Colon (tissue), 2 donors: ENCODE measurements around the gene FAM111B.
"Not testable (repeated sequence)": the region's sequence is repeated elsewhere in the genome, so short reads cannot be mapped to it uniquely, and the experiment has no call there.

ENCODE experiments used
- FAIRE-seq: peaks from 2 replicates; lab custom pipeline; 2012; peaks lifted over from hg19 to GRCh38; lab: Jason Lieb, UNC
- donor health status: control.
- donor health status: control.

Gene FAM111B

GRCh38 chr11:59102259-59102765 is 4.7 kb upstream of the FAM111B start:
- FAIRE-seq, result no peak

GRCh38 chr11:59107721-59108120 is 684 bp downstream of the FAM111B start:
- not testable (repeated sequence) for FAIRE-seq

GRCh38 chr11:59112494-59112893 is 5.5 kb downstream of the FAM111B start:
- no peak for FAIRE-seq

DNA sequence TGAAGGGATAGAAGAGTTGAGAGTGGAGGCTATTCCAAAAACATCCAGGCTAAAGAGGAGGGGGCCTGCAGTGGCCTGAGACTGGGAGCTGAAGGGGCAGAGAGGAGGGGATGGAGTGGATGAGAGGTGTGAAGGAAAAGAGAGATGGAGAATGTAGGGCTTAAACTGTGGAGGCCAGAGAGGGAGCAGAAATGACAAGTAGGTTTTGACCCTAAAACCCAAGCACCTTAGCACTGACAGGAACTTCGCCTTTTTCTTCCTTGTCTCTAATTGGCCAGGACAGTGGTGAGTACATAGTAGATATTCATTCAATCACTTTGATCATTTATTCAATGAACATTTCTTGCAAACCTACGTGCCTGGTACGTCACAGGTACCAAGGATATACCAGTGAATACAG is 7.3 kb downstream of the FAM111B start:
- FAIRE-seq, result no peak

- no peak for FAIRE-seq
These were observed 8.5 kb downstream of the FAM111B start for GRCh38 chr11:59115553-59115952.

- FAIRE-seq, result no peak
These were observed 10.7 kb downstream of the FAM111B start for GRCh38 chr11:59117774-59118173.

- no peak for FAIRE-seq
These were observed 12.8 kb downstream of the FAM111B start for GRCh38 chr11:59119826-59120225.

GRCh38 chr11:59135648-59136461 is 28.8 kb downstream of the FAM111B start:
- no peak for FAIRE-seq

- not testable (repeated sequence) for FAIRE-seq
These were observed 29.5 kb downstream of the FAM111B start for GRCh38 chr11:59136551-59136950.

- FAIRE-seq, result no peak
These were observed 30.2 kb downstream of the FAM111B start for GRCh38 chr11:59137190-59137589.

GRCh38 chr11:59138643-59139042 is 31.6 kb downstream of the FAM111B start:
- no peak for FAIRE-seq

- no peak for FAIRE-seq
These were observed 34.2 kb downstream of the FAM111B start for GRCh38 chr11:59141191-59141590.

- no peak for FAIRE-seq
These were observed 34.8 kb downstream of the FAM111B start for GRCh38 chr11:59141673-59142460.

- FAIRE-seq, result no peak
These were observed 35.8 kb downstream of the FAM111B start, which contains the start of gene FAM111A for GRCh38 chr11:59142530-59143507. TSS of gene FAM111A (plus strand) at chr11:59142856. CDS start at chr11:59148873, 6,017 bp downstream.

DNA sequence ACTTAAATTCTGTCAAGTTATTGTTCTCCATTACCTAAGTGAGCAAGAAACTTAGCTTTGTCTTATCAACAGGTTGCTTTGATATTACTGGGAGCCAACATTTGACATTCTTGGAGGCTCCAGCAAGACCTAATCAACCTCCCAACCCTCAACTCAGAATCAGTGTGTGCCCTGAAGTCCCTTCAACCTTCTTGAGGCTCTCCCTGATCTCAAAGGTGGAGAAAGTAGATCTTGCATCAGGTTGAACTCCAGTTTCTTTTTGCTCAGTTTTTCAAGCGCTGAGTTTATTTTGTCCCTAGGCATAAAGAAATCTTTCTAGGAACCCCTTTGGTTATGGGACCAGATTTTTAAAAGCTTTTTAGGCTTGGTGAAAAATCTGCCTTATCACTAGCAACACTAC is 37.1 kb downstream of the FAM111B start:
- FAIRE-seq, result no peak

GRCh38 chr11:59144579-59145345 is 37.7 kb downstream of the FAM111B start:
- FAIRE-seq, result no peak

DNA sequence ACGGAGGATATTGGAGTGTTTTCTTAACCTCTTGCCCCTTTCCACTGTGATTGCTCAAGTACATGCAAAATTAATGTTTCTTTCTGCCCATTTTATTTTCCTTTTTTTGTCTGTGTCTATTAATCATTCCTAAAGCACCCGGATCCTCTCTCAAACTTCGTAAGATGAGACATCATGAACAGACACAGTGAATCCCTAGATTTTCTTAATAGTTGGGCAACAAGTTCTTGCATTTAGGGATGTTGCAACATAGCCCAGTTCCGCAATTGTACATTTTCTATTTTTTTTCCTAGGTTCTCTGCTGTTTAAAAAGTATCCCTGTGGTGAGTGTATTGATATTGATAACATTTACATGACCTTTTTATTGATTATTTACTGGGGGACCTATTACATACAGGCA is 38.5 kb downstream of the FAM111B start:
- no peak for FAIRE-seq

GRCh38 chr11:59151761-59152160 is 44.7 kb downstream of the FAM111B start:
- FAIRE-seq, result no peak

- no peak for FAIRE-seq
These were observed 45.4 kb downstream of the FAM111B start for GRCh38 chr11:59152312-59152951.

DNA sequence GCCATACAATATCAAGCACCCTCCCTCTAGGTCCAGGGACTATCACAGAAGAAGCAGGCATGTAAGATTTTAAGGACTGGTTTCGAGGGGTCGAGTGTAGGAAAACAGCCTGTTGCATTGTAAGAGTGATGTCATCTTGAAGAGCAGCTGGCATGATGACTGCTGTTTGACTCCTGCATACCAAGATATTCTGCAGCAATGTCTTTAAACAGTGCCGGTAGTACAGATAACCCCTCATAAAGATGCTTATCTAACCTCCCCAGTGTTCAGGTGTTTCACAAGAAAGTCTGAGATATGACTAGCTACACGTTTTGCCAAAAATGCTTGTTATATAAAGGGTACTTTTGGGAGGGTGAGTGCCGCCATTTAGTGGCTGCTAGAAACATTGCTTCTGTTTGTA is 47.6 kb downstream of the FAM111B start:
- FAIRE-seq, result no peak

DNA sequence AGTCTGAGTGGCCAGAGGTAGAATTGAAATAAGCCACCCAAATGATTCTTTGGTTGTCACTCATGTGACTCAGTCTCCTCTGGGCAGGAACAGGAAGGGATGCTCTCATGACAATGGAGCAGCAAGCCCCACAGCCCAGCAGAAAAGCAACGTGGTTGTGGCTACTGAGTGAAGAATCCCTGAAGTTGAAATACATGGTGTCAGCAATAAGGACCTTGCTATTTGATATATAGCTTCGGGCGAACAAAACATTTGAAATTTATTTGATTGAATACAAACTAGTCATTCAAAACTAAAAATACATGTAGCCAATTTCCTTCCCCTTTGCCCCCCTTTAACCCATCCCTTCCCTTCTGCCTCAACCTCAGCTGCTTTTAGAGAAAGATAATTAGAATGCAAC is 50.4 kb downstream of the FAM111B start:
- no peak for FAIRE-seq
